Right lobe of liver (tissue), 4 donors: ENCODE data around the gene PHOSPHO1.

ENCODE experiments used
- CTCF ChIP-seq, 4 donors: fragments of 200-600 bp in 3 of 4; fragments of 450-650 bp in 1 of 4; IDR thresholded peaks; one replicate each; pipeline versions ENCODE4 v1.5.1 to v1.8.0; 2016 to 2022; ENCODE audit warnings: antibody characterized with exemption in 4 of 4, mild to moderate bottlenecking in 2 of 4
- POLR2A ChIP-seq: fragments of 450-650 bp; IDR thresholded peaks from one replicate; pipeline ENCODE4 v1.6.1; 2017; ENCODE audit warnings: antibody characterized with exemption, mild to moderate bottlenecking
- donor health status: DM: no; HTN: no; CAD: no.
- donor health status: DM: no; HTN: no; CAD: no.
- donor health status: DM: no; HTN: yes; CAD: no.

GRCh38 chr17:49213847-49214246 lies 16.7 kb downstream of the PHOSPHO1 start:
- no peak for TF ChIP-seq CTCF (IDR thresholded peaks at IDR 0.05)
- TF ChIP-seq POLR2A: no peak
